SK-N-MC (cell line): Measurements from ENCODE around the gene NEK1.
"Not testable (repeated sequence)": the region's sequence is repeated elsewhere in the genome, so short reads cannot be mapped to it uniquely, and the experiment has no call there.

Experiments used
- EZH2 ChIP-seq: fragments of 200-600 bp; sonication (generic); IDR thresholded peaks from one replicate; pipeline ENCODE4 v1.6.1; 2017; ENCODE audit warnings: antibody characterized with exemption
- POLR2AphosphoS5 ChIP-seq: IDR thresholded peaks from 2 replicates; pipeline ENCODE4 v1.6.1; 2012; ENCODE audit warnings: mild to moderate bottlenecking, low read depth, low read length, borderline replicate concordance

- TF ChIP-seq POLR2AphosphoS5, EZH2: not testable (repeated sequence)
Observed at GRCh38 chr4:169570266-169570665, 42.1 kb downstream of the NEK1 start.
